ENCODE results near the gene TXNDC17.
"Not testable (repeated sequence)": the region's sequence is repeated elsewhere in the genome, so short reads cannot be mapped to it uniquely, and the experiment has no call there.

TXNDC17 gene

DNA sequence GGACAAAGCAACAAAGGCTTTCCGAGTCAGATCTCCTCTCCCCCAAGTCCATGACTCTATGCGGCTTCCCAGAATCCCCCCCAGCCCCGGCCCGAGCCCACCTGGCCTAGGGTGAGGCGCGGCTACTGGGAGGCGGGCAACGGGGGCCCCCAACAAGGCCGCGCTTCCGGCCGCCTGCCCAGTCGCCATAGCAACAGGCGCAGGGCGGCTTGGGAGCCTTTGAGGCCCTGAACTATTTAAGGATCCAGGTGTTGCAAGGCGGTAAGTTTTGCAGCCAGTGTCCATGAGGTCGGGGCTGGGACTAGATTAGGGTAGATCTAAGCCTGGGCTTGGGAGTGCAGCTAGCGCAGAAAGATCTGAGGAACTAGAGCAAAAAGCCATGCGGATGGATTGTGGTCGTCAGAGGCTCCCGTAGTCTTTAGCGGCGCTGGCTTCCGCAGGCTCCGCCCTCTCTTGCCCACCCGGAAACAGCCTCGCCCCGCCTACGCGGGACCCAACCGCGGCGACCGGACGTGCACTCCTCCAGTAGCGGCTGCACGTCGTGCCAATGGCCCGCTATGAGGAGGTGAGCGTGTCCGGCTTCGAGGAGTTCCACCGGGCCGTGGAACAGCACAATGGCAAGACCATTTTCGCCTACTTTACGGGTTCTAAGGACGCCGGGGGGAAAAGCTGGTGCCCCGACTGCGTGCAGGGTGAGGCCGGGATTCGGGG is at the start of gene TXNDC17, which contains the start of gene KIAA0753:
TXNDC17 (plus strand) TSS at position 525 of the 711 bp plus-strand sequence; CDS start at position 548, 23 bp downstream.
KIAA0753 (minus strand) TSS at position 176 of the 711 bp plus-strand sequence. CDS start 5,608 bp downstream, outside the sequence.
- DNase-seq = peak; percentile 32 to 97 (median 83)

- no peak for DNase-seq
Observed at GRCh38 chr17:6591599-6592158, 49.2 kb upstream of the TXNDC17 start.

- no peak for DNase-seq
Observed at GRCh38 chr17:6592173-6592572, 48.7 kb upstream of the TXNDC17 start.

DNA sequence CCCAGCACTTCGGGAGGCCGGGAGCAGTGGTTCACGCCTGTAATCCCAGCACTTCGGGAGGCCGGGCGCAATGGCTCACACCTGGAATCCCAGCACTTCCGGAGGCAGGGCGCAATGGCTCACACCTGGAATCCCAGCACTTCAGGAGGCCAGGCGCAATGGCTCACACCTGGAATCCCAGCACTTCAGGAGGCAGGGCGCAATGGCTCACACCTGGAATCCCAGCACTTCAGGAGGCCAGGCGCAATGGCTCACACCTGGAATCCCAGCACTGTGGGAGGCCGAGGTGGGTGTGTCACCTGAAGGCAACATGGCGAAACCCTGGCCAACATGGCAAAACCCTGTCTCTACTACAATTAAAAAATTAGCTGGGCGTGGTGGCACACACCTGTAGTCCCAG is 47.5 kb upstream of the TXNDC17 start:
- DNase-seq = not testable (repeated sequence)

DNA sequence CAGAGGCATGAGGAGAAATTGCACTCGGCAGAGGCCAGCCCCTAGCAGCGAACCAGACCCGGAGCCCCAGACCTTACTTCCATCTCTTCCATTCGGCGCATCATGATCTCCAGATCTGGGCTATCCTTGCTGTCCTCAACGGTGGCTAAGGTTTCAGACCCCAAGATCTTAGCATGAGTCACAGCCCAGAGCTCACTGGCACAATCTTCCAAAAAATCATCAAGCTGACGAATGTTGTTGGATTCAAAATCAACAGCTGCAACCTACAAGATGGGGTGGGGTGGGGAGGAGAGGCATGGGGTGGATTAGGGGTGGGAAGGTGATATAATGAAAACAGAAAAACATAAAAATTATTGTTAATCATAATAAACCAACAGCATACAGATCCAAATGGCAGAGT is 44.8 kb upstream of the TXNDC17 start:
- DNase-seq = no peak

- no peak for DNase-seq
Observed at GRCh38 chr17:6596511-6596910, 44.3 kb upstream of the TXNDC17 start.

GRCh38 chr17:6596941-6597340 is 43.9 kb upstream of the TXNDC17 start:
- no peak for DNase-seq

GRCh38 chr17:6597727-6598126 is 43.1 kb upstream of the TXNDC17 start:
- no peak for DNase-seq

GRCh38 chr17:6599364-6599763 is 41.5 kb upstream of the TXNDC17 start:
- DNase-seq = no peak

- no peak for DNase-seq
Observed at GRCh38 chr17:6602141-6602540, 38.7 kb upstream of the TXNDC17 start.

DNA sequence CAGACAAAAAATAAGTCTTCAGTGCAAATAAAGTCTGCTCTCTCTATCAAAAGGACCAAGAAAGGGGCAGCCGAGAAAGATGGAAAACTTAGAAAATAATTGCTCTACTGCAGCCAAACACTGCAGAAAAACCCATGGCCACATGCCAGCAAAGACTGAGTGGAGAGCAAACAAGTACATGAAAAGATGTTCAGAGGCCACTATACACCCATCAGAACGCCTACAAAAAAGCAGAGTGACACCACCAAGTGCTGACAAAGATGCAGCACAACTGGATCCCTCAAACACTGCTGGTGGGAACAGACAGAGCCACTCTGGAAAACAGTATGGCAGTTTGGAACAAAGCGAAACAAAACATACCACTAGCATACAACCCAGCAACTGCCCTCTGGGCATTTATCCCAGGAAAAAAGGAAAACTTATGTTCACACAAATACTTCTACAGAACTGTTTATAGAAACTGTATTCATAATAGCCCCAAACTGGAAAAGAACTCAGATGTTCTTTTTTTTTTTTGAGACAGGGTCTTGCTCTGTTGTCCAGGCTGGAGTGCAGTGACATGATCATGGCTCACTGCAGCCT is 37.0 kb upstream of the TXNDC17 start:
- no peak for DNase-seq

- no peak for DNase-seq
Observed at GRCh38 chr17:6605142-6605541, 35.7 kb upstream of the TXNDC17 start.

DNA sequence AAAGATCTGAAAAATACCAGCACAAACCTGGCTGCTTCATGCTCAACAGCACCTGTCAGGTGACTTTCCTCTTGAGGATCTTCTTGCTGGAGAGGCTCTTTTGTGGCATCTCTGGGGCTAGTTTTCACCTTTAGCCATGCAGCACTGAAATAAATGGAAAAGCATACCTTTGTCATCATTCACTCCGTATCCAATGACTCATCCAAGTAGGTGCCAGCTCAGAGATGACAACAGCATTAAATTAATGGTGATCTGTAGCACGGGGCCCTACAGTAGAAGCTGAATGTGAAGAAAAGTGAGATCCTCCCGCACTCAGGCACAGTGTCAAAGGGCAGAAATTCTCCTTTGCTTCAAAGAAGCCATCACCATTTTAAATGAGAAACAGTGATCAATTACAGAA is 32.5 kb upstream of the TXNDC17 start:
- DNase-seq = no peak

- DNase-seq = no peak
Observed at GRCh38 chr17:6610011-6610410, 30.8 kb upstream of the TXNDC17 start.

- DNase-seq = no peak
Observed at GRCh38 chr17:6611231-6611630, 29.6 kb upstream of the TXNDC17 start.

GRCh38 chr17:6623941-6624340 is 16.9 kb upstream of the TXNDC17 start:
- no peak for DNase-seq

- DNase-seq = no peak
Observed at GRCh38 chr17:6626616-6627015, 14.2 kb upstream of the TXNDC17 start.

- no peak for DNase-seq
Observed at GRCh38 chr17:6627019-6627418, 13.8 kb upstream of the TXNDC17 start.

DNA sequence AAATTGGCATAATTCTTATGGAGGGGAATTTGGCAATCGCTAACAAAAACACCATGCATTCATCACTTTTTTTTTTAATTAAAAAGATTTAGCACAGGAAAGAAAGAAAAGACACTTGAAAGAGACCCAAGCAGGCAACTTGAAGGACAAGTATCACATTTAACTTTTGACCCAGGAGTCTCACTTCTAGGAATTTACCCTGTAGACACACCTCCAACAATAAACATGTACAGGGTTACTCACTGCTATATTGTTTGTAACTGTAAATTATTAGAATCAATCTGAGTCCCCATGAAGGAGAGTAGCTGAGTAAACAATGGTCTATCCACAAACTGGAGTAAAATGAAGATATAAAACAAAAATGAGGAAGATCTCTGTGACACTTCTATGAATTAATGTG is 10.5 kb upstream of the TXNDC17 start:
- DNase-seq = no peak

DNA sequence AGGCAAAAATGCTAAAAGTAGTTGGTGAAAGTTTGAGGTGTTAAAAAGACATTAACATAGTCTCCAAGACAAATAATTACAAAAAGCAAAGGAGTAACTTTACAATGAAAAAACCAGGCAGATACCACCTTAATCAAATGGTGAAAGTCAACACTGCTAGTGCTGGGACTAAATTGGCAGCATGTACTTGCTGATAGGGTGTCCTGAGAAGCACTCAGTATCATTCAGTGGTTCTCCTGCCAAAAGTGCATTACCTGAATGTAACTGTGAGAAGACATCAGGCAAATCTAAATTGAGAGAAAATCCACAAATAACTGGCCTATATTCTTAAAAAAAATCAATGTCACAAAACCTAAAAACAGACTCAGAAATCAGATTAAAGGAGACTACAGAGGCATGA is 8.3 kb upstream of the TXNDC17 start:
- no peak for DNase-seq

GRCh38 chr17:6633263-6633662 is 7.6 kb upstream of the TXNDC17 start:
- DNase-seq = no peak

DNA sequence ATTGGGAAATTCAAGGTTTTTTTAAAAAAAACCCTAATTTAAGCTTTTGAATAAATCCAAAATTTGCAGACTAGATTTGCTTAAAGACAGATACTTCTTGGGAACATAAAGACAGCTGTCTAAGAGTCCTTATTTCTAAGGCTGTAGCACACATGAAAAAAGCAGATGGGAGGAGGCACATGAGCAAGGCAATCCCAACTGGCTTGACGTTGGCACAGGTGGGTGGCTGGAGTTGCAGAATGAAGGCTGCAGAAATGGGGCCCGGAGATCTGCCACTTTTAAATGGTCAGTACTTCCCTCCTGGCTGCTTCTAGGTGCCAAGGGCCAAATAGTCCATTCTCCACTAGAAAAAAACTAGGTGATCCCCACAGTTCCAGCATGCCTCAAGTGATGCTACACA is 4.8 kb upstream of the TXNDC17 start:
- no peak for DNase-seq

DNA sequence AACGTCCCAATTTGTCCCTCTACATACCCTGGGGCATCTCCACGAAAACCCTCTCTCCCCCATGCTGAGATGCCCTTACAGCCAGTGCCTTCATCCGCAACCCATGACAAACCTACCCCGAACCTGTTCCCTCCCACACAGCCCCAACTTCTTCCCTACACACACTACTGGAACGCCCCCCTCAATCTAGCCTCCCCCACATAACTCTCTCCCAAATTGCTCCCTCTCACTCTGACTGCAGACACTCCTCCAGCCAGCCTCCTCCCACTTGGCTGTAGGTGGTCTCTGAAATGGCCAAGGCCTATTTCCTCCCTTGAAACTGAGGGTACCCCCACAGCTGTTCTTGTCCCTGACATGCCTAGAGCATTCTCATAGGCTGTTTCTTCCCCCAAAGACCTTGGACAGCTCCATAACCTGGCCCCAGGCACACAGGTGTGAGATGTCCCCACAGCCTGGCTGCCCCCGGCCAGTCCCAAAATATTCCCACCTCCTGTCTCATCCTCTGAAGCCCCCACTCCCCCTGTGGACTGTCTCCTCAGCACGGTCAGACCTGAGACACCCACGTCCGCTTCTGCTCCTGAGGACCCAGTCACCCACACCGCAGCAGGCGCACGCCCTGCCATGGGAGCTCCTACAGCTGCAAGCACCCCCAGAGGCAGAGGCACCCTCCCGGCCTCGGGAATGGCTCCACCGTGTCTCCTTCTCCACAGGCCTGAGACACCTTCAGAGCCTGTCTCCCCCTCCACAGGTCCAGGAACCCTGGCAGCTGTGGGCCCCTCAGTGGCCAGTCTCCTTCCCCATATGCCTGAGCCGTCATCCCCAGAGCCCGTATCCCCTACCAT is 4.0 kb upstream of the TXNDC17 start:
- DNase-seq = no peak
